ENCODE measurements around the gene IRX2.

DNA sequence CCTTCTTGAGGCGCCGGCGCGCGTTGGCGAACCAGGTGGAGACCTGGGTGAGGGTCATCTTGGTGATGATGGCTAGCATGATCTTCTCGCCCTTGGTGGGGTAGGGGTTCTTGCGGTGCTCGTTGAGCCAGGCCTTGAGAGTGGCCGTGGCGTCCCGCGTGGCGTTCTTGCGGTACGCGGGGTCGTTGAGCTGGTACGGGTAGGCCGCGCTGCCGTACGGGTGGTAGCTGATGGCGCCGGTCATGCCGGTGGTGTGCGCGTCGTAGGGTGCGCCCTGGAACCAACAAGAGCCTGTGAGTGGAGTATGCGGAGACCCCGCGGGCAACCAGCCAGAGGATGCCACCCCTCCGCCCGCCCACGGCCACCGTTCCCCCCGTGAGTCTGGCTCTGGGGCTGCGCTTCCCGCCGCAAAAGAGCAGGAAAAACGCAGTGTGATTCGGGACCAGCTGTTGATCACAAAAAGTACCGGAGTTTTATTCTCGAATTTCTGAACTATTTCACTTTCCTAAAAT lies 1.9 kb downstream of the IRX2 start:
- TF ChIP-seq, protein P1, sequence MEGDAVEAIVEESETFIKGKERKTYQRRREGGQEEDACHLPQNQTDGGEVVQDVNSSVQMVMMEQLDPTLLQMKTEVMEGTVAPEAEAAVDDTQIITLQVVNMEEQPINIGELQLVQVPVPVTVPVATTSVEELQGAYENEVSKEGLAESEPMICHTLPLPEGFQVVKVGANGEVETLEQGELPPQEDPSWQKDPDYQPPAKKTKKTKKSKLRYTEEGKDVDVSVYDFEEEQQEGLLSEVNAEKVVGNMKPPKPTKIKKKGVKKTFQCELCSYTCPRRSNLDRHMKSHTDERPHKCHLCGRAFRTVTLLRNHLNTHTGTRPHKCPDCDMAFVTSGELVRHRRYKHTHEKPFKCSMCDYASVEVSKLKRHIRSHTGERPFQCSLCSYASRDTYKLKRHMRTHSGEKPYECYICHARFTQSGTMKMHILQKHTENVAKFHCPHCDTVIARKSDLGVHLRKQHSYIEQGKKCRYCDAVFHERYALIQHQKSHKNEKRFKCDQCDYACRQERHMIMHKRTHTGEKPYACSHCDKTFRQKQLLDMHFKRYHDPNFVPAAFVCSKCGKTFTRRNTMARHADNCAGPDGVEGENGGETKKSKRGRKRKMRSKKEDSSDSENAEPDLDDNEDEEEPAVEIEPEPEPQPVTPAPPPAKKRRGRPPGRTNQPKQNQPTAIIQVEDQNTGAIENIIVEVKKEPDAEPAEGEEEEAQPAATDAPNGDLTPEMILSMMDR (conservative IDR thresholded peaks at IDR 0.05; ENCODE audit: low read length) = no peak
- TF ChIP-seq EZH2phosphoT487 (IDR thresholded peaks at IDR 0.05; ENCODE audit: borderline replicate concordance) = no peak
